ENCODE data around the gene CTNNB1.

The CTNNB1 gene

DNA sequence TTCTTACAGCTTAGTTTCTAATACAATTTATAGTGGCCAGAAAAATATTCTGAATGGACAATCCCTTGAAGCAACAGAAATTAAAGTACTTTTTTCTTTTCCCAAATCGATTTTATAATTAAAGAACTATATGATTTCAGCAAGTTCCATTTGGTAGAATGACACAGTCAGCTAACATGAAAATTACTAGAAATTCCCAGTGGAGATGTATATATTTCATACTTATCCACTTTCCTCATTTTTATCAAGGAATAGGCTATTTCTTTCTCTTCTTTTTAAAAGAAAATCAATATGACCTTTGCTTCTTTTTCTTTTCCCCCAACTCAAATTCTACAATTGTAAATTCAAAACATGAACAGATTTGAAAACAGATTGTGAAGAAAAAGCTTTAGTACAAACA lies 6.4 kb upstream of the CTNNB1 start:
- no peak for DNase-seq (ENCODE audit: low read depth in 1 of 2, low spot score in 1 of 2)

DNA sequence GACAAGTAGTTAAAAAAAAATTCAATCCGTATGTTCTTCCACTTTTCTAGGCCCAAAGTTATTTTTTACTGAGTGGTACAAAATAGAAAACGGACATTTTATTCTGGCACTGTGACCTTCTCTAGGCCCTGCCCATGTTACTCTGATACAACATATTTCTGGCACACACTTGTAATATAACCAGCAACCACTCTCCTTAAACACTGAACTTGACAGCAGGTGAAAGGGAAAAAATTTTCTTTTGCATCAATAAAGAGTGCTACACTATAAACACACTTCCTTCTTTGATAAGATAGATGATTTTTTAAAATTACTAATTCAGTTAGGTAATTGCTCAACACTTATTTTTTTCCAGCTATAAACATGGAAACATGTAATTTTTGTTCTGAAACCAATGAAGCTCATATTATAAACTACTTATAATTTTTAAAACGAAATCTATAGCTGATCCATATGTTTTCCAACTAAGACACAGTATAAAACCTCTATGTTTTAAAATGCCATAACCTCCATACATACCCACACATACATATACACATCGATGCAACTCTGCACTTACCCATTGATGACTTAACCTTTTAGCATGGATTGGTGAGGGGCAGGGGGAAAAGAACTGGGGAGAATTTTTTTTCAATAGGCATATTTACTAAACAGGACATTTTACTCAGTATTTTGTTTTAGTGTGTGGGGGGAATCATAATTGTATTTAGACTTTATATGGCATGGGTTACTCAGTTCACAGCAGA lies 5.3 kb upstream of the CTNNB1 start:
- no peak for DNase-seq (ENCODE audit: low read depth in 1 of 2, low spot score in 1 of 2)

DNA sequence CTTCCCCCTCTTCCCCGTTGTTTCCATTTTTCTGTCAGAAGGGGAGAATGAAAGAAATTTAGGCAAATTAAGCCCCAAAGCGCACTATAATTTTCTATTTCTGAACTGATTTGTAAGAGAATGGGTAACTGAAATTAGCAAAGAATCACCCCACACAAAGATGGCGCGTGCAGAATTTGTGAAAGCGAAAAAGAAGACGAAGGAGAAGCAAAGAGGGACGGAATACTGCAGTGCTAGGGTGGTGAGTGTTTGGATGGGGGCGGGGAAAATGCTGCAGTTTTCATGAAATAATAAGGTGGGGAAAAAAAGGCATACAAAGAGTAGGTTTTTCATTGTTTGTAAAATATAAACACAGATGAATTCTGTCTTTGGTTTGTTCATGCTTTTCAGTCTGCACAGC lies 4.6 kb upstream of the CTNNB1 start:
- DNase-seq (ENCODE audit: low read depth in 1 of 2, low spot score in 1 of 2) = no peak

DNA sequence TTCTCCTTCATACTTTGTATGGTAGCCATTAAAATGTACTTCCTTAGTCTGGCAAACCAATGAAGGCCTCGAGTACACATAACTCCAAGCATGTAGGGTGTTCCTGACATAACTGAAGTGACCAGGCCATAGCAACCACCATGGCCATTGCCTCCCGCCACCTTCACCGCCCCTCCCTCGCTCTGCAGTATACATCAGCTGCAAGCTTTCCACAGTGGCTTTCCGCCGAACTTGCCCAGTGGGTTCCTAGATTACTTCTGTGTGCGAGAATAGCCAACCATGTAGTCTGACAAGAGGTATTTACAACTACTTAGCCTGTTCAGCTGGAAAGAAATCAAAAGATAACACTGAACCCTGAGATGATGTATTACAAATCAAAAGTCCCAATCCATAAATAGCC lies 3.4 kb upstream of the CTNNB1 start:
- DNase-seq (ENCODE audit: low read depth in 1 of 2, low spot score in 1 of 2) = no peak

DNA sequence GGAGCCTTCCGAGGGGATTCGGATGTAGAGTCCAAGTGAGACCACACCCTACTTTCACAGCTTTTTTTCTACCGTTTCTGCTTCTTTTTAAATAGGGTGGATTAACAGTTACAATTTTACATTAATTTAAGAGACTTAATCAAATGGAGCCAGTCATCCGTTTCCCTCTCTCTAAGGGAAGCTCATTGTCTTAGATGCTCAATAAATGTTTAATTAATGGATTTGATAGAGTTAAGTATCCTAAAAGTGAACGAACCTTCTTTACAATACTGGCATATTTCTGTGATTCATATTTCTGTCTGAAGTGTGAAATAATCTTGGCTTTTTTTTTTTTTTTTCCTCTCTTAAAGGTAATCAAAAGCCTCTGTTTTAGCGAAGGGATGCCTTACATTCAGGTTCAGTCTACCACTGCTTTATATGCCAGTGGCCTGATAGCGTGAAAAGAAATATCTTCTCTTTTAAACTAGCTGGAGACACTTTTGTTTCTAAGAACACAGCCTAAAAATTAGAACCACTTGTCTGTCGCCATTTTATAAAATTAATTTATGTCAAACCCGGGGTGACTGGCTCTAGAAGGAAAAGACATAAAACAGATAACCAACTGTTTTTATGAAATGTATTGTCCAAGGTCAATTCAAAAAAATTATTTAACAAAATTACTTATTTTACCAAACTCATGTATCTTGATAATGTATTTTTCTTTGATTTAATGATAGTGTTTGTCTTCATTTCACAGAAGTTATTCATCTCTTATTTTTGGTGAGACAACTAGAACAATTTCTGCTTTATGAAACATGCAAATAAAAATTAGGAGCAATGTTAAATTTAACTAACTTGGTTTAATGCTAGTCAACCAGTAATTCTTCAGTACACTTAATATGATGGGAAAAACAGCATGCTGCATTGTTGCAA lies 2.5 kb upstream of the CTNNB1 start:
- DNase-seq (ENCODE audit: low read depth in 1 of 2, low spot score in 1 of 2) = no peak

DNA sequence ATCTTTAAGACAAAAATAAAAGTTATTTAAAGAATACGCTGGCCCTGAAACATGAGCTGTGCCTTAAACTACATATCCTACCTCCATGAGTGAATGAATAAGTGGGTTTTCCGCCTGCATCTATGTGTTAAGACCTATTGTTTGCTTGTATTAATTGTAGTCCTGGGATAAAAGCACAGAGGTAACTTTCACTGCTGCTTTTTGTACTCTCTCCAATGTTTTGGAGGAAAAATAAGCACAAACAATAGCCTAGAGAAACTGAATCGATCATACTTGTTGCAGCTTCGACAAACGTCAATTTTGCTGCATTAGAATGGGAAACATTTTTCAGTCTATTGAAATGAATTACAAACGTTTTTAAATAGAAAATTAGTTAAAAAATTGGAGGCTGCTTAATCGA lies 1.3 kb upstream of the CTNNB1 start:
- no peak for DNase-seq (ENCODE audit: low read depth in 1 of 2, low spot score in 1 of 2)

DNA sequence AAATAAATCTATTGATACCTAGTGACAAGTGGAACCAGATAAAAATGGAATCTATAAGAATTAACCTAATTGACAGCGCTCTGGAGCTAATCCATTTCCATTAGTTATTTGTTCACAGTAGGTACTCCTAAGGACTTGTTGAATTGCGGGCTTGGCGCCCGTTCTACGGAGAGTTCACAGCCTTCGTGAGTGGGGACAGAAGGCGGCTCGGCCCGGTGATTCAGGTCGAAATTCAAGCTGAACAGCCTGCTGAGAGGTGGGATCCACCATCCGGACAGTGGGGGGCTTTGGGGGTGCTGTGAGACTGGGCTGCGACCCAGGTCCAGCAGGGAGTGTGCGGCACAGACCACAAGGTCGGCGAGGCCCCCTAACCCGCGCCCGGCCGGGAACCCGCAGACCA lies 779 bp upstream of the CTNNB1 start:
- peak in 1 of 2 donors; percentile 5 for DNase-seq (ENCODE audit: low read depth in 1 of 2, low spot score in 1 of 2)

DNA sequence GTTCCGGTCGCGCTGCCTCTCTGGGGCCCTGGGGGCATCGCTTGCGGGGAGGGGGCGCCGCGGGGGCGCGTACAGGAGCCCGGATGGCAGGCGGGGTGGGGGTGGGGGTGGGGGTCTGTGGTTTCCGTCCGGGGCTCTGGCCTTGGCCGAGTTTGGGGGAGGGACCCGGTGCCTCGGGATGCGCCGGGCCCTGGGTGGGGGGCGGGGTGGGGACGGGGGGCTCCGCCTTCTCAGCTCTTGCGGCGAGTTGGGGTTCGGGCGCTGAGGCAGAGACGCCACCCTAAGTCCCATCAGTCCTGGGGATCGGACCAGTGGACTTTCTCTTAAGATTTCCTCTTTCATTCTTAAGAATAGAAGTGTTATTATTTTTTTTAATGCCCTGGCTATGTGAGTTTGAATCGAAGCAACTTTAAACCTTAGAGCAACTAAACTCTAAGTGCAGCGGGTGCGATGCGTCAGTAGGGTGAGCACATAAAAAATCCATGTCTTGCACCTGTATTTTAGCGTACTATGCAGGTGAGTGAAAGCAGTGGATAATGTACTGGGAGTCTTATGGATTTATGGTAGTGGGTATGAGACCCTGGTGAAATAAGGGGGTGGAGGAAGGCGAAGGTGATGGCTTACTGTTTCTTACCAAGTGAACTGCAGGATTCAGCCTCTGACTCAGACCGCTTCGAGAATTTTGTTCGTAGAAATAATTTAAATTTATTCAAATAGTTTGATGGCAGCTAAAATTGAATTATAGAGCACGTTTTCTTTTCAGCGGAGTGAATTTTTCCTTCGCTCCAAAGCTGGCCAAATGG lies 762 bp downstream of the CTNNB1 start:
- peak; percentile 6 to 15 for DNase-seq (ENCODE audit: low read depth in 1 of 2, low spot score in 1 of 2)

DNA sequence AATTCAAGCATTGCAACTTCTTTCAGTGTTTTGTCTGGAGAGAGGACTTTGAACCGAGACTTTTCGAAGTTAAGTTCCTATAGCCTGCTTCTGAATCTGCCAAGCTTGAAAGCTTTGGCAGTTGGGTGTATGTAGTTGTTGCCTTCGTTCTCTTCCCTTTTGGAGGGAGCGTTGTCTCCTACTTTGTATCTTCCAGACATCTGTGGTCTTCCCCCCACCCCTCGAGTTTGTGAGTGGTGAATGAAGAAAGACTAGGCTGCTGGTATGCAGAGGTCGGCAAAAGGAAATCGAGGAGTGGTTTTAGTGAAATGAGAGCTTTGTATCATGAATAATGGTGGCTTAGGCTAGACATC lies 1.3 kb downstream of the CTNNB1 start:
- DNase-seq (ENCODE audit: low read depth in 1 of 2, low spot score in 1 of 2) = no peak

DNA sequence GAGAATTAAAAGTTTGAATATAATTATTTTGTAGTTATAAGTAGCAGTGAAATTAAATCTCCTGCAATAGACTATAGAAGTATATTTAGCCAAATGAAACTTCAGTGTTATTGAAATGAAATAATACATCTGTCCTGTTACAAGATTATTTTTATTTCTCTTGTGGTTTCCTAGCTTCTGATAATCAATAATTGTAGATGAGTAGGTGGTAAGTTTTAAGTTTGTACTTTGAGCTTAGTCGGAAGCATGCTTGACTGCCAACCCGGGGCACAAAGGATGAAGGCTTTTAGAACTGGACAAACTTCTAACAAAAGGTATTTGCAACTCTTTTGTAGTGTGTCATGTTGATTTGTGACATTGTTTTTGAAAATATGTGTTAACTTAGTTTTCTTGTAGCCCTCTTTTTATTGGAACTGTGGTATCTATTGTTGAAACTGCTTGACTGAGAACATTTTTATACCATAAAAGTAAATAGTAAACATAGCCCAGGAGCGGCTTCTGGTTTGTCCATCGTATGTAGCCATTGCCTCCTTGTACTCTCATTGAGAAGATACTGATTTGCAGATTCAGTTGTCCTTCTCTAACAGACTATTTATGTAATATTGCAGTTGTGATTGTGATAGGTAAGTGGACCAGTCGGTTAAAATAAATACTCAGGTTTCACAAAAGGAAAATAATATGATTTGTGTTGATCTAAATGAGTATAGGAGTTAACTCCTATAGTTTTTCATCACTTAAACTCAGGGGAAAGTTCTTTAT lies 2.9 kb downstream of the CTNNB1 start:
- no peak for DNase-seq (ENCODE audit: low read depth in 1 of 2, low spot score in 1 of 2)

DNA sequence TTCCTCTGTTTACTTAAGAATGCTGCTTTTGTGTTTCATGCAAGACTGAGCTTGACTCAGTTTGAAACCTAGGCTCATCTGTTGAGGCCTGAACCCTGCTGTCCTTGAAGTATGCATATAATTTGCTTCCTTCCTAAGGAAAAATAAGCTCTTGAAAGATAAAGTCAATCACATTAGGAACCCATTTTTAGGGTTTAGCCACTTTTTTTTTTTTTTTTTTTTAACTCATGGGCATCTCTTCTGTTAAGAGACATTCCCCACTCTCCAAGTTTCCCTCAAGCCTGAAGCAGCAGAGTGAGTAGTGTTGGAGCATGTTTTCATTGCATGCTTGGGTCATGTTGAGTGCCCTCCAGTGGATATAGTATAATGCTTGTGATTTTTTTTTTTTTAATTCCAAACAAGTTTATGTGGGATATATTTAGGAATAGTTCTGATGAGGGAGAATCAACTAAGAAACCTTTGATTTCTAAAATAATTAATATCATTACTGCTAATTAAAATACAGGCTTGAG lies 3.6 kb downstream of the CTNNB1 start:
- DNase-seq (ENCODE audit: low read depth in 1 of 2, low spot score in 1 of 2) = no peak

DNA sequence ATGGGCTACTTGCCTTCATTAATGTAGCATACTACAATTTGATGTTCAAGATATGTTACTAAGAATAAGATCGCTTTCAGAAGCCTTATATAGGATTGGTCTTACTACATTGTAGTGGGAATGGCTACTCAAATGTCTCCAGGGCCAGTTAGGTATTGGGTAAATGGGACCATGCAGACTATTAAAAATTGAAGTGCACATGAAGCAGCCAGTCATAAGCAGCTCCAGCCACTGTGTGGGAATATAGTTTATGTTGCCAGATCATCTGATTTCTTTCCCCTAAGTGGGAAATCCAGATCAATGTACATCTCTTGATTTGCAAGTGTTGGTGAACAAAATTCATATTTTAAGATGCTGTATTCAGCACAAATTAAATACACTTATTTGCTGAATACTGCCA lies 5.1 kb downstream of the CTNNB1 start:
- DNase-seq (ENCODE audit: low read depth in 1 of 2, low spot score in 1 of 2) = no peak

DNA sequence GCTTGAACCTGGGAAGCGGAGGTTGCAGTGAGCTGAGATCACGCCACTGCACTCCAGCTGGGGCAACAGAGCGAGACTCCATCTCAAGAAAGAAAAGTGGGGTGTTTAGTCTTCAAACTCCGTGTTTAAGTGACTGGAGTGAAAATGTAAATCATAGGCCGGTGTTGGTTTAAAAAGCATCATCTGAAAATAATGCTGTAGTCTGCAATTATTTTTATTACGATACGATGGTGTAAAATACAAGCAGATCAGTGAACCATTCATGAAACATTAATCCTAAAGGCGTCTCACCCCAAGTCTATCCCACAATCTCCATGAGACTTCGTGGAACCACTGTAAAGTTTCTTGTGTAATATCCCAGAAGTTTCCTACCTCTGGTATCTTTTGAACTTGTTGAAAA lies 6.3 kb downstream of the CTNNB1 start:
- DNase-seq (ENCODE audit: low read depth in 1 of 2, low spot score in 1 of 2) = no peak

DNA sequence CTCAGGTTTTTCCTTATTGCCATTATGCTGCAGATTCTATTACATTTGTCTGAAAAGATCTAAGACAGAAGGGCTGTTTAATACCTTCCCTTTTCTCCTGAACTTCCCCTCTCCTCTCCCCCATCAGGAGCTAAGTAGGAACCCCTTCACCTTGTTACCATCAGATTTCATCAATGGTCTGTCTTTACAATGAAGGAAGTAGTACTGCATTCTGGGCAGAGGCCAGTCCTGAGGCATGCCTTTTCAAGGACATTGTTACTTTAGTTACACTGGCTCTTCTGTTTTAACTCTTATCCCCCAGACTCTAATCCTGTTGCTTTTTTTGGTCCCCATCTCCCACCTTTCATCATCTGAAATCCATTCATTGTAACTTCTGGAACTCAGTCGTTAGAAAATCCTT lies 8.1 kb downstream of the CTNNB1 start:
- no peak for DNase-seq (ENCODE audit: low read depth in 1 of 2, low spot score in 1 of 2)

DNA sequence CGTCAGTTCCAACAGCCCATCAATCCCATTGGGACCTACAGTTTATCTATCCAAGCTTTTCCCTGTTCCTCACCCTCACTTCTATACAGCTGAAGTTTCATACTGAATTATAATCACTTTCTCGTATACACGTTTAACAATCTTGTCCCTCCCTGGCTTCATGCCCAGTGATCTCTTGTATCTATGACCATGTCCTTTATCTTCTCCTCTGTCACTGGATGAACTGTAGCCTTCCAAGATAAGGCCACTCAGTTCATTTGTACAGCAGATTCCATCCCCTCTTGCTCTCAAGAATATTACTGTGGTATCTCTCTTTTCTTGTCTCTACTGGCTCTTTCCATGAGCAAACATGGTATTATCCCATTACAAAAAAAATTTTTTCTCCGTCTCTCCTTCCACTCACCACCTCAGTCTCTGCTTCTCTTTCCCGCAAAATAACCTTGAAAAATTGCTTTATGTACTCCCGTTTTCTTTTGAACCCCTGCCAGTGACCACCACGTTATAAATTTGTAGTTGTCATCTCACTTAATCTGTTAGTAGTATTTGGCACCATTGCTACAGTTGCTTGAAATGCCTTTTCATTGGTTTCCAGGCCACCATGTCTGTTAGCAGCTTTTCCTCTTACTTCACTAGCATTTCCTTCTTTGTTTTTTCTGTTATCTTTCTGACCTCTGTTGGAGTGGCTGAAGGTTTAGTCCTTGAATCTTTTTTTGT lies 9.4 kb downstream of the CTNNB1 start:
- DNase-seq (ENCODE audit: low read depth in 1 of 2, low spot score in 1 of 2) = no peak

DNA sequence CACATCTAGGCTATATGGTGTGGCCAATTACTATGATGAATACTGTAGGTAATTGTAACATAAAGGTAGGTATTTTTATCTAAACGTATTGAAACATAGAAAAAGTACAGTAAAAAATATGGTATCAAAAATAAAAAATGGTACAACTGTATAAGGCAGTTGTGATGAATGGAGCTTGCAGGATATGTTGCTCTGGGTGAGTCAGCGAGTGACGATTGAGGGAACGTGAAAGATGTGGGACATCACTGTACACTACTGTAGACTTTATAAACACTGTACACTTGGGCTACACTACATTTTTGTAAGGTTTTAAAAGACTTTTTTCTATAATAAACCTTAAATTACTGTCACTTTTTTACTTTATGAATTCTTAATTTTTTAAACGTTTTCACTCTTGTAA lies 10.3 kb downstream of the CTNNB1 start:
- DNase-seq (ENCODE audit: low read depth in 1 of 2, low spot score in 1 of 2) = no peak

DNA sequence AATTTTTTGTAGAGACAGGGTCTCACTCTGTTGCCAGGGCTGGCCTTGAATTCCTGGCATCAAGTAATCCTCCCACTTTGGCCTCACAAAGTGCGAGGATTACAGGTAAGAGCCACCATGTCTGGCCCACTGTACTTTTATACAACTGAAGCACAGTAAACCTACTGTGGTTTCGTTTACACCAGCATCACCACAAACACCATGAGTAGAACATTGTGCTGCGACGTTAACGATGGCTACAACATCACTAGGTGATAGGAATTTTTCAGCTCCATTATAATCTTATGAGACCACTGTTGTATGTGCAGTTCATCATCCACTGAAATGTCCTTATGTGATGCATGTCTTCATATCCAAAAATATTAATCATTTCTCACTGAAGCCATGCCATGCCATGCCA lies 11.7 kb downstream of the CTNNB1 start:
- no peak for DNase-seq (ENCODE audit: low read depth in 1 of 2, low spot score in 1 of 2)

DNA sequence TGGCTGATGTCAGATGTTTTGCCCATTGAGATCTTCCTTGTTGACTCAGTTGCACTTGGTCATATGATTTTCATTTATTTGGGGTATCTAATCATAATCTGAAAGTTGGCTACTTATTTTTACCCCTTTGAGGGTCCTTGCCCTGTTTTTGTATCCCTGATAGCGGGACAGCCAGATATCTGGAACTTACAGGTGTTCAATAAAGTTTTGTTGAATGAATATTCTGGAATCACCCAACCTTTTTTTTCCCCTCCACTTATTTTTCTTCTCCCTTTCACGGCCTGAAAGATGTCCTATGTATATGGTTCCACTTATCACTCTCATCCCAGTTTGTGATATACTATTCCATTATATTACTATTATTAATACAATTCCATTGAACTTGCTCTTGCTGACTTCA lies 12.8 kb downstream of the CTNNB1 start:
- no peak for DNase-seq (ENCODE audit: low read depth in 1 of 2, low spot score in 1 of 2)

DNA sequence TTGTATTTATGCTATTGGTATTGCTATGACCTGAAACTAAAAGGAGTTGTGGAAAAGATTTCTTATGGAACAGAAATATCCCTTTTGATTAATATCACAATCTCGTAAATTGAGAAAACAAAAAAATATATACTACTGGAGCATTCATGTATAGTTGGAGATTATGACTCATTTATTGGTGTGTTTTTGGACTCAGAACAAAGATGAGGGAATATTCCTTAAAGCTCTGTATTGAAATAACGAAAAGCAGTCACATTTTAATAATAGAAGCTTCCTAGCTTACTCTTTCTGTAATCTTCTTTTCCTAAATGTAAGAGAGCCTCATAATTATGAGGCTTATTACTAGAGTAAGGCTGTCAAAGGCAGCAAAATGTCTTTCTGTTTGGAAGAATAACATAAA lies 14.3 kb downstream of the CTNNB1 start:
- no peak for DNase-seq (ENCODE audit: low read depth in 1 of 2, low spot score in 1 of 2)

DNA sequence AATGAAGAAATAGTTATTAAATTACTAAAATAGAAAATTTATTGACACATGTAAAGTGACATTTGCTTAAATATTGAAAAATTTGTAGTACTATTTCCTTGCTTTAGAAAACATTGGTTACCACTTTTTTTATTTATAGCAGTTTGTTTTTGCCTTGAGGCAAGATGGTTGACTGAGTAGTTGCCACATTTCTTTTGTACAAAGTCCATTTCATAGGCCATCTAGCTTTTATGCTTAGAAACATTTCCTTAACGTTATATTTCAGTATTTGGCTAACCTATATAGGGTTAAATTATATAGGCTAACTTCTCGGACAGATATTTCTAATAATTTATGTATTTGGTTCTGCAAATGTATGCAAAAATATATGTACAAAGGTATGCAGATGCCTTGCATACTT lies 17.1 kb downstream of the CTNNB1 start:
- no peak for DNase-seq (ENCODE audit: low read depth in 1 of 2, low spot score in 1 of 2)
